GM18526 (cell line): ENCODE data around the gene NUDT3.

Experiments used
- POLR2A ChIP-seq: IDR thresholded peaks from 3 replicates; pipeline ENCODE4 v1.6.1; 2011; ENCODE audit not compliant: insufficient read length; ENCODE audit errors: extremely low read depth

Gene NUDT3

GRCh38 chr6:34272013-34272926 lies 120.2 kb downstream of the NUDT3 start:
- no peak for TF ChIP-seq POLR2A

GRCh38 chr6:34267746-34268145 lies 124.7 kb downstream of the NUDT3 start:
- no peak for TF ChIP-seq POLR2A

DNA sequence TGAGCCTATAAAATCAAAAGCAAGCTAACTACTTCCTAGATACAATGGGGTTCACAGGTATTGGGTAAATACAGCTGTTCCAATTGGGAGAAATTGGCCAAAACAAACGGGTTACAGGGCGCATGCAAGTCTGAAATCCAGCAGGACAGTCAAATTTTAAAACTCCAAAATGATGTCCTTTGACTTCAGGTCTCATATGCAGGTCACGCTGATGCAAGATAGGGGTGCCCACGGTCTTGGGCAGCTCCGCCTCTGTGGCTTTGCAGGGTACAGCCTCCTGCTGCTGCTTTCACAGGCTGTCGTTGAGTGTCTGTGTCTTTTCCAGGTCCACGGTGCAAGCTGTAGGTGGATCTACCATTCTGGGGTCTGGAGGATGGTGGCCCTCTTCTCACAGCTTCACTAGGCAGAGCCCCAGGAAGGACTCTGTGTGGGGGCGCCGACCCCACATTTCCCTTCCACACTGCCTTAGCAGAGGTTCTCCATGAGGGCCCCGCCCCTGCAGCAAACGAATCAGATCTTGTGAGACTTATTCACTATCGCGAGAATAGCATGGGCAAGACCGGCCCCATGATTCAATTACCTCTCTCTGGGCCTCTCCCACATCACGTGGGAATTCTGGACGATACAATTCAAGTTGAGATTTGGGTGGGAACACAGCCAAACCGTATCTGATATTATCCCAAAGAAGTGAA lies 131.7 kb downstream of the NUDT3 start:
- TF ChIP-seq POLR2A: no peak

- TF ChIP-seq POLR2A: no peak
These were observed 132.9 kb downstream of the NUDT3 start for GRCh38 chr6:34259529-34260069.

- no peak for TF ChIP-seq POLR2A
These were observed 142.8 kb downstream of the NUDT3 start for GRCh38 chr6:34249469-34250261.

DNA sequence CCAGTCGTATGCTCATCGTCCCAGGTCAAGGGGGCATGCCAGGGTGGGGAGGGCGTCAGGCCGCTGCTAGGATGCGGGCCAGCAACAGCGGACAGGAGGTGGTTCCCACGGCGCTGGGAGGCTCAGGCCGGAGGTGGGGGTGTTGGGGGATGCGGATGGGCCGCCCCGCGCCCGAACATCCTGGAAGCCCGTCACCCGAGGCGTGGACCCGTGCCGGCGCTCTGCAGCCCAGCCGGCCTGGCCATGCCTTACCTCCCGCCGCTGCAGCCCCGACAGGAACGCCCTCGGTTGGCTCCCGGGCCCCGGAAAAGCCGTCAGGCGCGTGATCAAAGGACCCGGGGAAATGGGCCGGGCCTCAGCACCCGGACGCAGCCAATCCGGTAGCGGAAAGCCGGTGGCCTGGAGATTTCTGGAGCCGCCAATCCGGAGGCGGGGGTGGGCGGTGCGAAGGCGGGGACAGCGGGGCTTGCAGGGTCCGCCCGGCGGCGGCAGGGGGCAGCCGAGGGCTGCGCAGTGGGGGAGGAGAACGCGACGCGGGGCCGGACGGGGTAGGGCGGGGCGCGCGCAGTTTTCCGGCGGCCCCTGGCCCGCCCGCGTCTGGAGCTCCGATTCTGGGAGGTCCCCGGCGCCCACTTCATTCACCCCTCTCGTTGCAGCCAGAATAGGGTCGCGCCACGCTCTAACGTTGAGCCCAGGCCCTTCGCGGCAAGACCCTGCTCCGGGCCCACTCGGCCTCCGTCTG lies 143.6 kb downstream of the NUDT3 start, which contains the start of gene SMIM29:
Gene SMIM29, minus strand, starts transcription at position 280 of the 742 bp plus-strand sequence. CDS start 1,215 bp downstream, outside the sequence.
- peak; percentile 72 for TF ChIP-seq POLR2A

- TF ChIP-seq POLR2A: no peak
These were observed 144.2 kb downstream of the NUDT3 start for GRCh38 chr6:34248198-34248726.

- no peak for TF ChIP-seq POLR2A
These were observed 144.8 kb downstream of the NUDT3 start for GRCh38 chr6:34247481-34248197.

- TF ChIP-seq POLR2A: peak; percentile 13
These were observed 145.7 kb downstream of the NUDT3 start for GRCh38 chr6:34246563-34247391.

DNA sequence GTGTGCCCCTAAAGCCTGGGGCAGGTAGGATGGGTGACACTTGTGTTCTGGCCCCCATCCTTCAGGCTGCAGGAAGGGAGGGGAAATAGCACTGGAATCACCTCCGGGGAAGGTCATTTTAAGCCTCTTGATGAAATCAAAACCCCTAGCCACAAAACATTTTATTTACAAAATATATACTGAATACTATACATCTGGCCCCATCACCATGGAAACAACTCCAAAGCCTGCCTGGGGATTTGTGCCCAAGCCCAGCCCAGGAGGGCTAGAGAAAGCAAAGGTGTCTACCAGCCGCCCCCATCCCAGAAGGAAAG lies 146.3 kb downstream of the NUDT3 start:
- no peak for TF ChIP-seq POLR2A

GRCh38 chr6:34243901-34244884 lies 148.3 kb downstream of the NUDT3 start:
- TF ChIP-seq POLR2A: no peak
